Duodenal mucosa (tissue), 2 donors: Measurements from ENCODE around the gene MPI.
"Not testable (repeated sequence)": the region's sequence is repeated elsewhere in the genome, so short reads cannot be mapped to it uniquely, and the experiment has no call there.

Experiments
- H3K27ac ChIP-seq: one replicate; pipeline ENCODE4 v1.7.0; 2013; ENCODE audit warnings: low read depth, low read length
- H3K27me3 ChIP-seq, 2 donors: one replicate each; pipeline ENCODE4 v1.7.0; 2013; ENCODE audit warnings: low read length in 2 of 2, control low read depth in 1 of 2; ENCODE audit not compliant: insufficient read depth in 2 of 2, control insufficient read depth in 1 of 2
- H3K36me3 ChIP-seq, 2 donors: one replicate each; pipeline ENCODE4 v1.7.0; 2013; ENCODE audit warnings: low read length in 2 of 2, control low read depth in 1 of 2; ENCODE audit not compliant: insufficient read depth in 2 of 2, control insufficient read depth in 1 of 2
- H3K4me1 ChIP-seq, 2 donors: one replicate each; pipeline ENCODE4 v1.7.0; 2013; ENCODE audit warnings: low read length in 2 of 2, control low read depth in 1 of 2; ENCODE audit not compliant: insufficient read depth in 2 of 2, control insufficient read depth in 1 of 2
- H3K4me3 ChIP-seq, 2 donors: one replicate each; pipeline ENCODE4 v1.7.0; 2013; ENCODE audit warnings: low read length in 2 of 2, low read depth in 1 of 2
- H3K9ac ChIP-seq, 2 donors: one replicate each; pipeline ENCODE4 v1.7.0; 2013; ENCODE audit warnings: low read length in 2 of 2, low read depth in 1 of 2
- H3K9me3 ChIP-seq, 2 donors: one replicate each; pipeline ENCODE4 v1.7.0; 2013; ENCODE audit warnings: low read length in 2 of 2, control low read depth in 1 of 2; ENCODE audit not compliant: control insufficient read depth in 1 of 2

MPI gene

DNA sequence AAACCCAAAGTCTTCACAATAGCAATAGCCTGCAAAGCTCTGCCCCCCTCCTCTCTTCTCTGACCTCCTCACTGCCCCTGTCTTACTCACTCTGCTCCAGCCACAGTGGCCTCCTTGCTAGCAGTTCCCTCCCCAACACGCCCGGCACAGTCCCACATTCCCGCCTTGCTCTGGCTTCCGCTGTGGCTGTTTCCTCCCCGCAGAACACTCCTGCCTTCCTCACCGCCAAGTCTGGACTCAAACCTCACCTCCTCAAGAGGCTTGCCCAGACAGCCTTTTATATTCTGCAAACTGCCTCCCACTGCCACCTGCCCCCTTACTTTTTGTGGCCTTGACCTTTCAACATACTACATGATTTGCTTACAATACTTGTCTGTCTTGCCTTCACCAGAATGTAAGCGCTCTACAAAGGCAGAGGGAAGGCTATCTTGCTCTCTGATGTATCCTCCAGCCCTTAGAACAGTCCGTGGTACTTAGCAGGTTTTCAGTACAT lies 406 bp upstream of the MPI start:
- H3K4me1 ChIP-seq, result peaks cover 37 to 40% of the 10 kb centered on the region in 2 donors

GRCh38 chr15:74890665-74890960 lies 771 bp downstream of the MPI start:
- Histone ChIP-seq H3K36me3 (peaks cover 0 to 18% of the 10 kb centered on the region in 2 donors), H3K27ac (peak overlapping the region; percentile 52), H3K27me3 (no peaks in the 10 kb centered on the region), H3K9ac (peak overlapping the region; percentile 91 to 96), H3K4me3 (peak overlapping the region; percentile 96 to 98), H3K4me1 (peaks cover 37 to 40% of the 10 kb centered on the region in 2 donors), H3K9me3 (no peaks in the 10 kb centered on the region)

More for the DNA sequence above, 406 bp upstream of the MPI start:
- Histone ChIP-seq H3K9ac (peak overlapping the region; percentile 91 to 96), H3K36me3 (peaks cover 0 to 18% of the 10 kb centered on the region in 2 donors), H3K9me3 (no peaks in the 10 kb centered on the region), H3K4me3 (peak overlapping the region; percentile 96 to 98), H3K27me3 (no peaks in the 10 kb centered on the region), H3K27ac (no peak overlapping the region)

GRCh38 chr15:74891469-74891868 lies 1.6 kb downstream of the MPI start:
- H3K9me3 ChIP-seq, result no peaks in the 10 kb centered on the region
- peaks cover 37 to 40% of the 10 kb centered on the region in 2 donors for H3K4me1 ChIP-seq
- peaks cover 2 to 27% of the 10 kb centered on the region in 2 donors for H3K36me3 ChIP-seq
- H3K27me3 ChIP-seq, result no peaks in the 10 kb centered on the region
- peak overlapping the region; percentile 28 to 96 for H3K4me3 ChIP-seq
- peak overlapping the region in 1 of 2 donors; percentile 91 for H3K9ac ChIP-seq
- peak overlapping the region; percentile 11 for H3K27ac ChIP-seq

GRCh38 chr15:74892313-74892712 lies 2.5 kb downstream of the MPI start:
- Histone ChIP-seq H3K27me3 (no peaks in the 10 kb centered on the region), H3K9ac (no peak overlapping the region), H3K36me3 (peaks cover 7 to 35% of the 10 kb centered on the region in 2 donors), H3K4me3 (no peak overlapping the region), H3K4me1 (peaks cover 37 to 40% of the 10 kb centered on the region in 2 donors), H3K27ac (no peak overlapping the region), H3K9me3 (no peaks in the 10 kb centered on the region)

- no peaks in the 10 kb centered on the region for H3K27me3 ChIP-seq
- H3K36me3 ChIP-seq, result peaks cover 7 to 38% of the 10 kb centered on the region in 2 donors
- H3K27ac ChIP-seq, result no peak overlapping the region
- H3K9me3 ChIP-seq, result no peaks in the 10 kb centered on the region
- no peak overlapping the region for H3K4me3 ChIP-seq
- H3K9ac ChIP-seq, result no peak overlapping the region
- H3K4me1 ChIP-seq, result peaks cover 37 to 40% of the 10 kb centered on the region in 2 donors
Observed at GRCh38 chr15:74892931-74893330, 3.1 kb downstream of the MPI start.

GRCh38 chr15:74893627-74894026 lies 3.8 kb downstream of the MPI start:
- peaks cover 7 to 38% of the 10 kb centered on the region in 2 donors for H3K36me3 ChIP-seq
- no peaks in the 10 kb centered on the region for H3K9me3 ChIP-seq
- H3K4me3 ChIP-seq, result no peak overlapping the region
- no peak overlapping the region for H3K9ac ChIP-seq
- H3K27me3 ChIP-seq, result no peaks in the 10 kb centered on the region
- H3K27ac ChIP-seq, result no peak overlapping the region
- peaks cover 37 to 40% of the 10 kb centered on the region in 2 donors for H3K4me1 ChIP-seq

DNA sequence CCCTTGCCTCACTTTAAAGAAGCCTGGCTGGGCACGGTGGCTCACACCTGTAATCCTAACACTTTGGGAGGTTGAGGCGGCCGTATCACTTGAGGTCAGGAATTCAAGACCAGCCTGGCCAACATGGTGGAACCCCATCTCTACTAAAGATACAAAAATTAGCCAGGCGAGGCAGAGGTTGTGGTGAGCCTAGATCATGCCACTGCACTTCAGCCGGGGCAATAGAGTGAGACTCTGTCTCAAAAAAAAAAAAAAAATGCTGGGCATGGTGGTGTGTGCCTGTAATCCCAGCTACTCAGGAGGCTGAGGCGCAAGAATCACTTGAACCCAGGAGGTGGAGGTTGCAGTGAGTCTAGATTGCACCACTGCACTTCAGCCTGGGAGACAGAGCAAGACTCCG lies 4.5 kb downstream of the MPI start:
- Histone ChIP-seq H3K4me1 (peaks cover 30 to 36% of the 10 kb centered on the region in 2 donors), H3K36me3 (peaks cover 7 to 46% of the 10 kb centered on the region in 2 donors)
- H3K9me3 ChIP-seq, H3K9ac ChIP-seq, H3K4me3 ChIP-seq, H3K27ac ChIP-seq, H3K27me3 ChIP-seq: not testable (repeated sequence)

GRCh38 chr15:74895830-74896229 lies 6.0 kb downstream of the MPI start:
- Histone ChIP-seq H3K4me1 (peaks cover 23 to 26% of the 10 kb centered on the region in 2 donors), H3K4me3 (no peak overlapping the region), H3K9me3 (no peaks in the 10 kb centered on the region), H3K9ac (no peak overlapping the region), H3K27ac (no peak overlapping the region), H3K27me3 (no peaks in the 10 kb centered on the region), H3K36me3 (peaks cover 17 to 60% of the 10 kb centered on the region in 2 donors)

GRCh38 chr15:74896316-74896715 lies 6.5 kb downstream of the MPI start:
- Histone ChIP-seq H3K36me3 (peaks cover 22 to 64% of the 10 kb centered on the region in 2 donors), H3K9me3 (no peaks in the 10 kb centered on the region), H3K4me3 (no peak overlapping the region), H3K9ac (no peak overlapping the region), H3K27me3 (no peaks in the 10 kb centered on the region), H3K27ac (no peak overlapping the region), H3K4me1 (peaks cover 21 to 22% of the 10 kb centered on the region in 2 donors)

DNA sequence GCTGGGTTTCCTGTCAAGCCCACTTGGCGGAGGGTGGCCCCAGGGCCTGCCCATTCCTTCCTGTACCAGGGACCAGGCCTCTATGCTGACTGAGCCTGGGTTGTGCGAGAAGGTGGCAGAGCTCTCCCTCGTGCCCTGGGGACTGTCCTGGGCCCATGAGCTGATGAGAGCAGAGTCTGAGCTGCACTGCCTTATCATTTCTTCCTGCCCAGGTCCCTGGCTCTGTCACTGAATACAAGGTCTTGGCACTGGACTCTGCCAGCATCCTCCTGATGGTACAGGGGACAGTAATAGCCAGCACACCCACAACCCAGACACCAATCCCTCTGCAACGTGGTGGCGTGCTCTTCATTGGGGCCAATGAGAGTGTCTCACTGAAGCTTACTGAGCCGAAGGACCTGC lies 7.5 kb downstream of the MPI start:
- Histone ChIP-seq H3K9ac (no peak overlapping the region), H3K4me3 (no peak overlapping the region), H3K27ac (no peak overlapping the region), H3K4me1 (peaks cover 18 to 23% of the 10 kb centered on the region in 2 donors), H3K27me3 (no peaks in the 10 kb centered on the region), H3K36me3 (peaks cover 29 to 66% of the 10 kb centered on the region in 2 donors), H3K9me3 (no peaks in the 10 kb centered on the region)
